ENCODE results near the gene ALG2.

The ALG2 gene

GRCh38 chr9:99192786-99193465, 28.8 kb downstream of the ALG2 start:
- H3K36me3 Mint-ChIP-seq: peaks cover 4% of the 10 kb centered on the region
- peaks cover 3% of the 10 kb centered on the region for H3K9me3 Mint-ChIP-seq
- H3K4me1 Mint-ChIP-seq: peaks cover 13% of the 10 kb centered on the region
- H3K4me3 Mint-ChIP-seq: no peak overlapping the region
- peaks cover 2% of the 10 kb centered on the region for H3K27me3 Mint-ChIP-seq
- no peak overlapping the region for H3K27ac Mint-ChIP-seq
- peak; percentile 32 for ATAC-seq (ENCODE audit: low read depth)
- no peak for DNase-seq (ENCODE audit: low spot score in 2 of 2)

- Mint-ChIP-seq H3K36me3 (peaks cover under 1% of the 10 kb centered on the region), H3K4me3 (no peak overlapping the region), H3K27ac (peak overlapping the region; percentile 66), H3K4me1 (peaks cover 24% of the 10 kb centered on the region), H3K9me3 (peaks cover under 1% of the 10 kb centered on the region), H3K27me3 (peaks cover 1% of the 10 kb centered on the region)
- no peak for DNase-seq (ENCODE audit: low spot score in 2 of 2)
- no peak for ATAC-seq (ENCODE audit: low read depth)
Measured at GRCh38 chr9:99190597-99191283, 31.0 kb downstream of the ALG2 start.

GRCh38 chr9:99189887-99190596, 31.7 kb downstream of the ALG2 start:
- Mint-ChIP-seq H3K4me3 (no peak overlapping the region), H3K4me1 (peaks cover 26% of the 10 kb centered on the region), H3K27ac (no peak overlapping the region), H3K9me3 (no peaks in the 10 kb centered on the region), H3K27me3 (no peaks in the 10 kb centered on the region), H3K36me3 (no peaks in the 10 kb centered on the region)
- DNase-seq (ENCODE audit: low spot score in 2 of 2) (no peak), ATAC-seq (ENCODE audit: low read depth) (no peak)

- DNase-seq (ENCODE audit: low spot score in 2 of 2): no peak
- ATAC-seq (ENCODE audit: low read depth): no peak
- Mint-ChIP-seq H3K36me3 (no peaks in the 10 kb centered on the region), H3K4me3 (no peak overlapping the region), H3K27ac (peak overlapping the region; percentile 72), H3K9me3 (no peaks in the 10 kb centered on the region), H3K27me3 (no peaks in the 10 kb centered on the region), H3K4me1 (peaks cover 30% of the 10 kb centered on the region)
Measured at GRCh38 chr9:99189186-99189585, 32.6 kb downstream of the ALG2 start.

GRCh38 chr9:99187311-99187710, 34.4 kb downstream of the ALG2 start:
- Mint-ChIP-seq H3K4me3 (no peak overlapping the region), H3K4me1 (peaks cover 32% of the 10 kb centered on the region), H3K27me3 (no peaks in the 10 kb centered on the region), H3K27ac (peak overlapping the region; percentile 68), H3K9me3 (no peaks in the 10 kb centered on the region), H3K36me3 (no peaks in the 10 kb centered on the region)
- ATAC-seq (ENCODE audit: low read depth): peak; percentile 73
- DNase-seq (ENCODE audit: low spot score in 2 of 2): no peak

GRCh38 chr9:99185934-99186333, 35.8 kb downstream of the ALG2 start:
- Mint-ChIP-seq H3K4me1 (peaks cover 41% of the 10 kb centered on the region), H3K36me3 (no peaks in the 10 kb centered on the region), H3K9me3 (no peaks in the 10 kb centered on the region), H3K27me3 (no peaks in the 10 kb centered on the region), H3K27ac (peak overlapping the region; percentile 68), H3K4me3 (no peak overlapping the region)
- DNase-seq (ENCODE audit: low spot score in 2 of 2) (no peak), ATAC-seq (ENCODE audit: low read depth) (no peak)

- no peaks in the 10 kb centered on the region for H3K27me3 Mint-ChIP-seq
- DNase-seq (ENCODE audit: low spot score in 2 of 2) (no peak), ATAC-seq (ENCODE audit: low read depth) (no peak)
- no peaks in the 10 kb centered on the region for H3K36me3 Mint-ChIP-seq
- no peaks in the 10 kb centered on the region for H3K9me3 Mint-ChIP-seq
- peaks cover 44% of the 10 kb centered on the region for H3K4me1 Mint-ChIP-seq
- peak overlapping the region; percentile 82 for H3K27ac Mint-ChIP-seq
- H3K4me3 Mint-ChIP-seq: no peak overlapping the region
Measured at GRCh38 chr9:99185348-99185632, 36.5 kb downstream of the ALG2 start.

- Mint-ChIP-seq H3K27me3 (no peaks in the 10 kb centered on the region), H3K36me3 (no peaks in the 10 kb centered on the region), H3K4me1 (peaks cover 44% of the 10 kb centered on the region), H3K4me3 (peak overlapping the region; percentile 59), H3K27ac (peak overlapping the region; percentile 82), H3K9me3 (no peaks in the 10 kb centered on the region)
- DNase-seq (ENCODE audit: low spot score in 2 of 2): peak; percentile 78 to 79
- ATAC-seq (ENCODE audit: low read depth): peak; percentile 34
Measured at GRCh38 chr9:99184475-99185347, 37.0 kb downstream of the ALG2 start.

GRCh38 chr9:99184110-99184474, 37.6 kb downstream of the ALG2 start:
- Mint-ChIP-seq H3K4me1 (peaks cover 41% of the 10 kb centered on the region), H3K27me3 (no peaks in the 10 kb centered on the region), H3K27ac (peak overlapping the region; percentile 82), H3K36me3 (no peaks in the 10 kb centered on the region), H3K4me3 (no peak overlapping the region), H3K9me3 (no peaks in the 10 kb centered on the region)
- DNase-seq (ENCODE audit: low spot score in 2 of 2) (no peak), ATAC-seq (ENCODE audit: low read depth) (no peak)

- H3K4me3 Mint-ChIP-seq: no peak overlapping the region
- H3K9me3 Mint-ChIP-seq: no peaks in the 10 kb centered on the region
- DNase-seq (ENCODE audit: low spot score in 2 of 2): no peak
- peaks cover 40% of the 10 kb centered on the region for H3K4me1 Mint-ChIP-seq
- no peaks in the 10 kb centered on the region for H3K36me3 Mint-ChIP-seq
- H3K27me3 Mint-ChIP-seq: no peaks in the 10 kb centered on the region
- peak overlapping the region; percentile 82 for H3K27ac Mint-ChIP-seq
- ATAC-seq (ENCODE audit: low read depth): no peak
Measured at GRCh38 chr9:99183616-99184015, 38.1 kb downstream of the ALG2 start.

- Mint-ChIP-seq H3K4me1 (peaks cover 32% of the 10 kb centered on the region), H3K4me3 (no peak overlapping the region)
Measured at GRCh38 chr9:99182356-99182755, 39.4 kb downstream of the ALG2 start.

GRCh38 chr9:99181621-99182020, 40.1 kb downstream of the ALG2 start:
- ATAC-seq (ENCODE audit: low read depth): peak; percentile 82
- Mint-ChIP-seq H3K9me3 (no peaks in the 10 kb centered on the region), H3K27ac (peak overlapping the region; percentile 92), H3K4me3 (peak overlapping the region; percentile 9), H3K27me3 (no peaks in the 10 kb centered on the region), H3K36me3 (no peaks in the 10 kb centered on the region), H3K4me1 (peaks cover 26% of the 10 kb centered on the region)
- DNase-seq (ENCODE audit: low spot score in 2 of 2): peak in 1 of 2 donors; percentile 53

More at GRCh38 chr9:99182356-99182755, 39.4 kb downstream of the ALG2 start:
- Mint-ChIP-seq H3K27me3 (no peaks in the 10 kb centered on the region), H3K36me3 (no peaks in the 10 kb centered on the region), H3K9me3 (no peaks in the 10 kb centered on the region), H3K27ac (peak overlapping the region; percentile 92)
- ATAC-seq (ENCODE audit: low read depth) (no peak), DNase-seq (ENCODE audit: low spot score in 2 of 2) (no peak)

GRCh38 chr9:99181206-99181605, 40.5 kb downstream of the ALG2 start:
- Mint-ChIP-seq H3K4me1 (peaks cover 23% of the 10 kb centered on the region), H3K27ac (peak overlapping the region; percentile 92), H3K27me3 (no peaks in the 10 kb centered on the region), H3K9me3 (no peaks in the 10 kb centered on the region), H3K36me3 (no peaks in the 10 kb centered on the region), H3K4me3 (no peak overlapping the region)
- no peak for ATAC-seq (ENCODE audit: low read depth)
- no peak for DNase-seq (ENCODE audit: low spot score in 2 of 2)

GRCh38 chr9:99180662-99181061, 41.1 kb downstream of the ALG2 start:
- DNase-seq (ENCODE audit: low spot score in 2 of 2): no peak

More at GRCh38 chr9:99180662-99181061, 41.1 kb downstream of the ALG2 start:
- H3K27ac Mint-ChIP-seq: peak overlapping the region; percentile 92
- H3K9me3 Mint-ChIP-seq: no peaks in the 10 kb centered on the region
- H3K36me3 Mint-ChIP-seq: no peaks in the 10 kb centered on the region
- H3K4me1 Mint-ChIP-seq: peaks cover 23% of the 10 kb centered on the region
- ATAC-seq (ENCODE audit: low read depth): no peak
- no peaks in the 10 kb centered on the region for H3K27me3 Mint-ChIP-seq
- H3K4me3 Mint-ChIP-seq: no peak overlapping the region

All from memory B cell (primary cell).